Fibroblast of lung (primary cell): ENCODE measurements around the gene TOLLIP. TPM values are rescaled to one million over a fixed set of nuclear protein-coding genes. Genes with fewer than 3 reads are reported as not detected.

Experiments
- DNase-seq, 2 donors: peaks; one replicate each; pipeline versions ENCODE4 v3.0.0 to v3.0.0-alpha.2; 2010; ENCODE audit warnings: low read depth in 2 of 2
- H2AFZ ChIP-seq: 2 replicates; pipeline ENCODE4 v1.5.1; 2012; ENCODE audit warnings: low read length, control low read depth, inconsistent platforms
- H3K27ac ChIP-seq: 2 replicates; pipeline ENCODE4 v1.5.1; 2011; ENCODE audit warnings: low read length, control low read depth; ENCODE audit not compliant: insufficient read depth
- H3K27me3 ChIP-seq: 2 replicates; pipeline ENCODE4 v1.5.1; 2011; ENCODE audit warnings: mild to moderate bottlenecking, low read length; ENCODE audit not compliant: control insufficient read depth, insufficient read depth
- H3K36me3 ChIP-seq: 2 replicates; pipeline ENCODE4 v1.5.1; 2011; ENCODE audit warnings: low read length; ENCODE audit not compliant: control insufficient read depth, insufficient read depth
- H3K4me1 ChIP-seq: 2 replicates; pipeline ENCODE4 v1.5.1; 2011; ENCODE audit warnings: low read length; ENCODE audit not compliant: control insufficient read depth, insufficient read depth; ENCODE audit errors: extremely low read depth
- H3K4me2 ChIP-seq: 2 replicates; pipeline ENCODE4 v1.5.1; 2011; ENCODE audit warnings: low read length, control low read depth; ENCODE audit not compliant: insufficient read depth; ENCODE audit errors: extremely low read depth
- H3K4me3 ChIP-seq, 4 experiments: fragments of 200-600 bp in 1 of 4; sonication (generic) in 1 of 4; replicated peaks in 1 of 4; 2 replicates each; pipeline ENCODE4 v1.5.1; 2011 to 2016; ENCODE audit warnings: low read length in 4 of 4, low read depth in 3 of 4, mild to moderate bottlenecking in 3 of 4, control low read depth in 2 of 4, inconsistent platforms in 1 of 4, mixed read lengths in 1 of 4; ENCODE audit not compliant: insufficient read depth in 1 of 4; ENCODE audit errors: control extremely low read depth in 1 of 4
- H3K79me2 ChIP-seq: 2 replicates; pipeline ENCODE4 v1.5.1; 2012; ENCODE audit warnings: mild to moderate bottlenecking, low read length, inconsistent platforms; ENCODE audit not compliant: control insufficient read depth, insufficient read depth
- H3K9ac ChIP-seq: 2 replicates; pipeline ENCODE4 v1.5.1; 2011; ENCODE audit warnings: mild to moderate bottlenecking, low read length, control low read depth; ENCODE audit not compliant: insufficient read depth
- H3K9me3 ChIP-seq: 2 replicates; pipeline ENCODE4 v1.5.1; 2012; ENCODE audit warnings: low read depth, low read length; ENCODE audit not compliant: control insufficient read depth, insufficient read depth
- H4K20me1 ChIP-seq: 2 replicates; pipeline ENCODE4 v1.5.1; 2011; ENCODE audit warnings: low read length; ENCODE audit not compliant: control insufficient read depth, insufficient read depth; ENCODE audit errors: extremely low read depth
- CTCF ChIP-seq, 2 donors: IDR thresholded peaks in 1 of 2; conservative IDR thresholded peaks in 1 of 2; 1 replicate in 1 of 2; 2 replicates in 1 of 2; pipeline ENCODE4 v1.5.1; 2011 to 2012; ENCODE audit warnings: low read length in 2 of 2, control low read depth in 1 of 2, inconsistent platforms in 1 of 2, low read depth in 1 of 2, mild to moderate bottlenecking in 1 of 2
- EZH2 ChIP-seq: IDR thresholded peaks from 2 replicates; pipeline ENCODE4 v1.5.1; 2012; ENCODE audit warnings: low read length, control low read depth, mild to moderate bottlenecking; ENCODE audit errors: missing control alignments
- polyA plus RNA-seq, 2 donors: library from polyadenylated mRNA; depleted of rRNA in 1 of 2; stranded (reverse) in 1 of 2; unstranded in 1 of 2; fragments of >200 nt; gene quantifications; 2 replicates each; pipeline ENCODE4 v1.2.1, GENCODE V29; 2011 to 2012; ENCODE audit warnings: missing spikeins in 1 of 2
- total RNA-seq: library from RNA; depleted of rRNA; stranded (reverse); fragments of >200 nt; gene quantifications from 2 replicates; pipeline ENCODE4 v1.2.1, GENCODE V29; 2014

TOLLIP gene
- total and polyA plus RNA-seq, 2 donors (not counting 1 experiment from before 2014, with no cell fraction given) = 28.4 to 34.6 TPM

GRCh38 chr11:1337647-1338007 lies 28.2 kb upstream of the TOLLIP start:
- H4K20me1 ChIP-seq = no peaks in the 10 kb centered on the region
- no peaks in the 10 kb centered on the region for H3K79me2 ChIP-seq
- no peak overlapping the region for H2AFZ ChIP-seq
- no peaks in the 10 kb centered on the region for H3K4me1 ChIP-seq
- H3K27ac ChIP-seq = no peak overlapping the region
- no peak overlapping the region for H3K9ac ChIP-seq
- H3K4me2 ChIP-seq = no peak overlapping the region
- H3K9me3 ChIP-seq = no peaks in the 10 kb centered on the region
- TF ChIP-seq EZH2 (no peak), CTCF (conservative IDR thresholded peaks at IDR 0.05 in 1 of 2, IDR thresholded peaks at IDR 0.05 in 1 of 2; ENCODE audit: low read depth in 1 of 2, low read length in 2 of 2) (no peak)
- H3K4me3 ChIP-seq = no peak overlapping the region
- peaks cover 9% of the 10 kb centered on the region for H3K27me3 ChIP-seq
- H3K36me3 ChIP-seq = no peaks in the 10 kb centered on the region
- DNase-seq = no peak

- no peak overlapping the region for H3K4me2 ChIP-seq
- no peak overlapping the region for H3K27ac ChIP-seq
- no peak for DNase-seq
- H3K9me3 ChIP-seq = no peaks in the 10 kb centered on the region
- no peaks in the 10 kb centered on the region for H4K20me1 ChIP-seq
- H3K9ac ChIP-seq = no peak overlapping the region
- H2AFZ ChIP-seq = no peak overlapping the region
- peaks cover 9% of the 10 kb centered on the region for H3K27me3 ChIP-seq
- TF ChIP-seq CTCF (conservative IDR thresholded peaks at IDR 0.05 in 1 of 2, IDR thresholded peaks at IDR 0.05 in 1 of 2; ENCODE audit: low read depth in 1 of 2, low read length in 2 of 2) (no peak), EZH2 (no peak)
- no peaks in the 10 kb centered on the region for H3K36me3 ChIP-seq
- H3K4me1 ChIP-seq = no peaks in the 10 kb centered on the region
- H3K4me3 ChIP-seq = no peak overlapping the region
- H3K79me2 ChIP-seq = no peaks in the 10 kb centered on the region
Observed at GRCh38 chr11:1336836-1337646, 27.6 kb upstream of the TOLLIP start.

GRCh38 chr11:1335811-1336761 lies 26.7 kb upstream of the TOLLIP start:
- Histone ChIP-seq H3K4me1 (no peaks in the 10 kb centered on the region), H3K9me3 (no peaks in the 10 kb centered on the region), H3K9ac (peak overlapping the region; percentile 50), H3K4me2 (peak overlapping the region; percentile 85), H3K27me3 (peaks cover 9% of the 10 kb centered on the region), H3K4me3 (peak overlapping the region in 3 of 4 experiments; percentile 39 to 56 (median 51)), H4K20me1 (no peaks in the 10 kb centered on the region), H3K36me3 (no peaks in the 10 kb centered on the region), H2AFZ (no peak overlapping the region), H3K27ac (no peak overlapping the region), H3K79me2 (no peaks in the 10 kb centered on the region)
- TF ChIP-seq EZH2 (no peak), CTCF (conservative IDR thresholded peaks at IDR 0.05 in 1 of 2, IDR thresholded peaks at IDR 0.05 in 1 of 2; ENCODE audit: low read depth in 1 of 2, low read length in 2 of 2) (no peak)
- DNase-seq = peak; percentile 59 to 95
